Activated naive CD4-positive, alpha-beta T cell treated with anti-CD3 and anti-CD28 coated beads for 36 hours (primary cell): ENCODE measurements around the gene GAD1. TPM values are rescaled to one million over a fixed set of nuclear protein-coding genes. Genes with fewer than 3 reads are reported as not detected.

Source experiments
- CTCF ChIA-PET: fragments of 350-600 bp; sonication (Branson Sonifier 250); formaldehyde crosslinking; loops from one replicate; lab custom pipeline; 2021; ENCODE audit warnings: antibody characterized with exemption; lab: Charles Lee
- DNase-seq: peaks from one replicate; pipeline ENCODE4 v3.0.0-alpha.2; 2020
- H3K27ac Mint-ChIP-seq: one replicate; pipeline ENCODE4 v1.8.0; 2021; ENCODE audit warnings: mild to moderate bottlenecking, mixed read lengths
- H3K27me3 Mint-ChIP-seq: one replicate; pipeline ENCODE4 v1.8.0; 2021; ENCODE audit warnings: low read depth, mixed read lengths
- H3K36me3 Mint-ChIP-seq: one replicate; pipeline ENCODE4 v1.8.0; 2021; ENCODE audit warnings: low read depth, mixed read lengths
- H3K4me1 Mint-ChIP-seq: one replicate; pipeline ENCODE4 v1.8.0; 2021; ENCODE audit warnings: low read depth, mixed read lengths
- H3K4me3 Mint-ChIP-seq: one replicate; pipeline ENCODE4 v1.8.0; 2021; ENCODE audit warnings: mild to moderate bottlenecking, moderate library complexity, mixed read lengths
- H3K9me3 Mint-ChIP-seq: one replicate; pipeline ENCODE4 v1.8.0; 2021; ENCODE audit warnings: mixed read lengths
- intact Hi-C: fragments of 100-400 bp; cut with micrococcal nuclease; formaldehyde crosslinking; loops from one replicate; pipeline ENCODE4 v1.15.1; 2023
- total RNA-seq, 2 experiments: library from RNA; stranded (reverse); gene quantifications; one replicate each; pipeline ENCODE4 v1.2.3, GENCODE V29; 2021

The GAD1 gene
- total RNA-seq, 2 experiments from 2014 or later = 0.86 TPM

GRCh38 chr2:170856066-170856465 is 39.4 kb downstream of the GAD1 start:
- Mint-ChIP-seq H3K9me3 (no peaks in the 10 kb centered on the region), H3K4me1 (no peaks in the 10 kb centered on the region), H3K36me3 (no peaks in the 10 kb centered on the region), H3K27ac (no peak overlapping the region), H3K4me3 (no peak overlapping the region), H3K27me3 (peaks cover 2% of the 10 kb centered on the region)
- intact Hi-C loops = no loop called here
- DNase-seq = no peak
- CTCF ChIA-PET = no interaction called here

GRCh38 chr2:170862286-170862902 is 45.7 kb downstream of the GAD1 start:
- H3K9me3 Mint-ChIP-seq = no peaks in the 10 kb centered on the region
- H3K36me3 Mint-ChIP-seq = no peaks in the 10 kb centered on the region
- no peaks in the 10 kb centered on the region for H3K27me3 Mint-ChIP-seq
- H3K4me1 Mint-ChIP-seq = no peaks in the 10 kb centered on the region
- CTCF ChIA-PET = interaction anchor here (3.6 kb wide), 1 partner anchor 11 kb away, joined by 11 read pairs; no protein-coding TSS in a partner anchor
- no peak overlapping the region for H3K4me3 Mint-ChIP-seq
- DNase-seq = no peak
- intact Hi-C loops = no loop called here
- no peak overlapping the region for H3K27ac Mint-ChIP-seq

- Mint-ChIP-seq H3K4me3 (no peak overlapping the region), H3K27me3 (no peaks in the 10 kb centered on the region), H3K4me1 (no peaks in the 10 kb centered on the region), H3K9me3 (no peaks in the 10 kb centered on the region), H3K36me3 (no peaks in the 10 kb centered on the region), H3K27ac (no peak overlapping the region)
- DNase-seq = no peak
- intact Hi-C loops = no loop called here
- CTCF ChIA-PET = interaction anchor here (0.6 to 3.6 kb wide), 2 partner anchors 10 to 537 kb away, joined by 5 to 11 read pairs; no protein-coding TSS in a partner anchor
Measured at GRCh38 chr2:170863087-170863486, 46.4 kb downstream of the GAD1 start.

GRCh38 chr2:170869036-170869435 is 52.3 kb downstream of the GAD1 start:
- H3K4me3 Mint-ChIP-seq = no peak overlapping the region

GRCh38 chr2:170869461-170869860 is 52.8 kb downstream of the GAD1 start:
- Mint-ChIP-seq H3K27me3 (no peaks in the 10 kb centered on the region), H3K4me3 (no peak overlapping the region), H3K9me3 (no peaks in the 10 kb centered on the region), H3K36me3 (no peaks in the 10 kb centered on the region), H3K4me1 (peaks cover 10% of the 10 kb centered on the region), H3K27ac (no peak overlapping the region)
- intact Hi-C loops = no loop called here
- no peak for DNase-seq
- CTCF ChIA-PET = no interaction called here

More at GRCh38 chr2:170869036-170869435, 52.3 kb downstream of the GAD1 start:
- Mint-ChIP-seq H3K27ac (no peak overlapping the region), H3K27me3 (no peaks in the 10 kb centered on the region), H3K9me3 (no peaks in the 10 kb centered on the region), H3K4me1 (peaks cover 10% of the 10 kb centered on the region), H3K36me3 (no peaks in the 10 kb centered on the region)
- intact Hi-C loops = no loop called here
- CTCF ChIA-PET = no interaction called here
- DNase-seq = no peak

GRCh38 chr2:170873035-170873692 is 56.5 kb downstream of the GAD1 start:
- CTCF ChIA-PET = interaction anchor here (0.5 to 3.1 kb wide), 32 partner anchors 10 to 1566 kb away, joined by 3 to 24 read pairs (median 4); partner anchors contain the start of gene GAD1
- Mint-ChIP-seq H3K9me3 (no peaks in the 10 kb centered on the region), H3K27me3 (no peaks in the 10 kb centered on the region), H3K27ac (no peak overlapping the region), H3K4me1 (peaks cover 12% of the 10 kb centered on the region), H3K36me3 (no peaks in the 10 kb centered on the region), H3K4me3 (peak overlapping the region; percentile 53)
- peak; percentile 87 for DNase-seq
- intact Hi-C loops = loop anchor here (1.0 to 5.0 kb wide), 6 partner anchors 28 to 636 kb away; no protein-coding TSS in a partner anchor

- Mint-ChIP-seq H3K9me3 (no peaks in the 10 kb centered on the region), H3K27me3 (no peaks in the 10 kb centered on the region), H3K27ac (no peak overlapping the region), H3K36me3 (no peaks in the 10 kb centered on the region), H3K4me1 (peaks cover 10% of the 10 kb centered on the region), H3K4me3 (no peak overlapping the region)
- CTCF ChIA-PET = interaction anchor here (0.6 to 1.0 kb wide), 3 partner anchors 31 to 467 kb away, joined by 3 to 4 read pairs (median 3); no protein-coding TSS in a partner anchor
- no peak for DNase-seq
- intact Hi-C loops = no loop called here
Measured at GRCh38 chr2:170878066-170878465, 61.4 kb downstream of the GAD1 start.

GRCh38 chr2:170878505-170878904 is 61.8 kb downstream of the GAD1 start:
- CTCF ChIA-PET = no interaction called here
- Mint-ChIP-seq H3K4me1 (peaks cover 6% of the 10 kb centered on the region), H3K27ac (no peak overlapping the region), H3K36me3 (no peaks in the 10 kb centered on the region), H3K9me3 (no peaks in the 10 kb centered on the region), H3K27me3 (no peaks in the 10 kb centered on the region), H3K4me3 (no peak overlapping the region)
- intact Hi-C loops = no loop called here
- no peak for DNase-seq

- CTCF ChIA-PET = interaction anchor here (2.7 kb wide), 1 partner anchor 8 kb away, joined by 13 read pairs; no protein-coding TSS in a partner anchor
- no peak for DNase-seq
- Mint-ChIP-seq H3K27me3 (peaks cover 6% of the 10 kb centered on the region), H3K4me3 (no peak overlapping the region), H3K4me1 (peaks cover 6% of the 10 kb centered on the region), H3K27ac (no peak overlapping the region), H3K36me3 (no peaks in the 10 kb centered on the region), H3K9me3 (no peaks in the 10 kb centered on the region)
- intact Hi-C loops = no loop called here
Measured at GRCh38 chr2:170881840-170882239, 65.2 kb downstream of the GAD1 start.

GRCh38 chr2:170882758-170883157 is 66.1 kb downstream of the GAD1 start:
- H3K4me3 Mint-ChIP-seq = no peak overlapping the region
- no peaks in the 10 kb centered on the region for H3K36me3 Mint-ChIP-seq
- H3K4me1 Mint-ChIP-seq = peaks cover 6% of the 10 kb centered on the region
- DNase-seq = no peak
- H3K27me3 Mint-ChIP-seq = peaks cover 6% of the 10 kb centered on the region
- no peaks in the 10 kb centered on the region for H3K9me3 Mint-ChIP-seq
- H3K27ac Mint-ChIP-seq = no peak overlapping the region
- CTCF ChIA-PET = interaction anchor here (0.7 to 2.7 kb wide), 2 partner anchors 9 to 837 kb away, joined by 3 to 13 read pairs; no protein-coding TSS in a partner anchor
- intact Hi-C loops = no loop called here

GRCh38 chr2:170883683-170884082 is 67.0 kb downstream of the GAD1 start:
- Mint-ChIP-seq H3K4me3 (no peak overlapping the region), H3K27me3 (peaks cover 6% of the 10 kb centered on the region), H3K4me1 (no peaks in the 10 kb centered on the region), H3K36me3 (no peaks in the 10 kb centered on the region), H3K9me3 (no peaks in the 10 kb centered on the region), H3K27ac (no peak overlapping the region)
- CTCF ChIA-PET = interaction anchor here (1.3 to 2.7 kb wide), 2 partner anchors 10 to 39 kb away, joined by 3 to 13 read pairs; no protein-coding TSS in a partner anchor
- no peak for DNase-seq
- intact Hi-C loops = no loop called here

- Mint-ChIP-seq H3K4me3 (no peak overlapping the region), H3K27ac (no peak overlapping the region), H3K36me3 (no peaks in the 10 kb centered on the region), H3K9me3 (no peaks in the 10 kb centered on the region), H3K4me1 (no peaks in the 10 kb centered on the region), H3K27me3 (peaks cover 6% of the 10 kb centered on the region)
- intact Hi-C loops = no loop called here
- DNase-seq = no peak
- CTCF ChIA-PET = interaction anchor here (0.9 to 1.3 kb wide), 4 partner anchors 11 to 40 kb away, joined by 3 to 5 read pairs (median 3); no protein-coding TSS in a partner anchor
Measured at GRCh38 chr2:170885130-170885791, 68.6 kb downstream of the GAD1 start.
